Activated T-helper 1 cell treated with anti-CD3 and anti-CD28 coated beads, Interleukin-12 subunit alpha, Interleukin-12 subunit beta, Interleukin-2, Interleukin-4 antibody, amounts not matched to agents 30 ng/mL and 10 ng/mL and 1 ng/mL, durations not matched to agents 14 hours and 24 hours and 36 hours (primary cell): ENCODE measurements around the gene WTAP. TPM values are rescaled to one million over a fixed set of nuclear protein-coding genes. Genes with fewer than 3 reads are reported as not detected.

Source experiments
- total RNA-seq: library from RNA; stranded (reverse); gene quantifications from 2 replicates; pipeline ENCODE4 v1.2.3, GENCODE V29; 2022

WTAP gene
- total RNA-seq, 1 donor from 2014 or later: 125 TPM

Other genes starting within 250 kb of the WTAP start
- 78.3 and 81.0 TPM in 2 replicates for gene SOD2, start 34.3 kb upstream of the WTAP start, total RNA-seq
- gene ACAT2, start 34.5 kb downstream of the WTAP start, total RNA-seq: 83.1 and 84.2 TPM in 2 replicates
- gene TCP1, start 62.1 kb downstream of the WTAP start, total RNA-seq: 454 and 457 TPM in 2 replicates
- 108 and 111 TPM in 2 replicates for gene MRPL18, start 63.0 kb downstream of the WTAP start, total RNA-seq
- 0.56 and 0.78 TPM in 2 replicates for gene PNLDC1, start 72.8 kb downstream of the WTAP start, total RNA-seq
- not detected in 2 replicates for gene MAS1, start 163.5 kb downstream of the WTAP start, total RNA-seq
- 118 and 126 TPM in 2 replicates for gene IGF2R, start 241.6 kb downstream of the WTAP start, total RNA-seq